HCT116 (cell line): ENCODE data around the gene FAM20C. TPM values are rescaled to one million over a fixed set of nuclear protein-coding genes. Genes with fewer than 3 reads are reported as not detected.

Source experiments
- ATAC-seq: fragments of 200-7000 bp; cut with Tn5 transposase; 2 replicates; pipeline ENCODE4 v1.9.1; 2020; ENCODE audit warnings: mild to moderate bottlenecking, moderate library complexity
- BruUV-seq: library from RNA; stranded (reverse); fragments of 400-500 nt; replicated peaks from 2 replicates; lab custom pipeline; 2021; lab: Mats Ljungman, UMichigan
- CTCF ChIA-PET: fragments of 300-600 bp; sonication (Branson Sonifier 250); formaldehyde crosslinking; loops from one replicate; lab custom pipeline; 2021; ENCODE audit warnings: antibody characterized with exemption; lab: Charles Lee
- POLR2A ChIA-PET: fragments of 300-600, 350-600 bp; sonication (Branson Sonifier 250); formaldehyde crosslinking; loops from one replicate; lab custom pipeline; 2021; ENCODE audit warnings: antibody characterized with exemption; lab: Charles Lee
- RAD21 ChIA-PET, 2 experiments: fragments of 300-600 bp; sonication (Branson Sonifier 250); formaldehyde crosslinking; loops; one replicate each; lab custom pipeline; 2023; ENCODE audit warnings: low total read pairs in 2 of 2; ENCODE audit not compliant: uncharacterized antibody in 2 of 2, unreplicated experiment in 2 of 2, low non-redundant PET in 1 of 2; lab: Charles Lee
- DNase-seq: peaks from one replicate; pipeline ENCODE4 v3.0.0-alpha.2; 2010; ENCODE audit warnings: low read depth, low spot score
- H2AFZ ChIP-seq: fragments of 200-600 bp; shearing (Covaris generic), sonication (generic); 2 replicates; pipeline ENCODE4 v1.6.1; 2017; ENCODE audit warnings: low read depth, mixed run types, mixed read lengths, antibody characterized with exemption, low read length; ENCODE audit not compliant: poor library complexity, severe bottlenecking
- H3K27ac ChIP-seq: 2 replicates; pipeline ENCODE4 v1.5.1; 2012; ENCODE audit warnings: low read depth, low read length
- H3K27me3 ChIP-seq: fragments of 200-600 bp; sonication (generic); 2 replicates; pipeline ENCODE4 v1.6.1; 2016; ENCODE audit warnings: mixed run types, low read length, mixed read lengths; ENCODE audit not compliant: insufficient read depth
- H3K36me3 ChIP-seq, 2 experiments: fragments of 200-500 bp in 1 of 2; fragments of 200-600 bp in 1 of 2; sonication (Bioruptor generic) in 1 of 2; sonication (generic) in 1 of 2; 2 replicates each; pipeline versions ENCODE4 v1.5.1 to v1.6.1; 2014 to 2016; ENCODE audit warnings: low read length in 2 of 2, inconsistent platforms in 1 of 2, mixed read lengths in 1 of 2, mixed run types in 1 of 2; ENCODE audit not compliant: insufficient read depth in 2 of 2, control insufficient read depth in 1 of 2
- H3K4me1 ChIP-seq, 2 experiments: fragments of 200-600 bp in 1 of 2; sonication (generic) in 1 of 2; 2 replicates each; pipeline versions ENCODE4 v1.5.1 to v1.6.1; 2012 to 2017; ENCODE audit warnings: low read length in 2 of 2, inconsistent platforms in 1 of 2, mild to moderate bottlenecking in 1 of 2, mixed read lengths in 1 of 2, mixed run types in 1 of 2, moderate library complexity in 1 of 2; ENCODE audit not compliant: insufficient read depth in 2 of 2, control insufficient read depth in 1 of 2
- H3K4me2 ChIP-seq: fragments of 200-600 bp; sonication (generic); 2 replicates; pipeline ENCODE4 v1.6.1; 2017; ENCODE audit warnings: mixed run types, low read length, mixed read lengths
- H3K4me3 ChIP-seq, 2 experiments: fragments of 200-600 bp in 1 of 2; sonication (generic) in 1 of 2; replicated peaks in 1 of 2; 2 replicates each; pipeline ENCODE4 v1.5.1; 2011 to 2016; ENCODE audit warnings: low read length in 2 of 2, control low read depth in 1 of 2, low read depth in 1 of 2, mild to moderate bottlenecking in 1 of 2, mixed read lengths in 1 of 2, mixed run types in 1 of 2
- H3K79me2 ChIP-seq: fragments of 200-600 bp; sonication (generic); 2 replicates; pipeline ENCODE4 v1.6.1; 2017; ENCODE audit warnings: mild to moderate bottlenecking, mixed run types, low read length, moderate library complexity, mixed read lengths; ENCODE audit not compliant: insufficient read depth
- H3K9ac ChIP-seq: fragments of 200-600 bp; sonication (generic); 2 replicates; pipeline ENCODE4 v1.6.1; 2016; ENCODE audit warnings: low read length, mixed read lengths
- H3K9me2 ChIP-seq: fragments of 200-600 bp; sonication (generic), shearing (Covaris generic); 2 replicates; pipeline ENCODE4 v1.6.1; 2017; ENCODE audit warnings: mixed run types, mild to moderate bottlenecking, moderate library complexity; ENCODE audit not compliant: insufficient read depth
- H3K9me3 ChIP-seq, 2 experiments: fragments of 200-500 bp in 1 of 2; fragments of 200-600 bp in 1 of 2; sonication (Bioruptor generic) in 1 of 2; sonication (generic) in 1 of 2; 2 replicates each; pipeline ENCODE4 v1.6.1; 2014 to 2017; ENCODE audit warnings: low read length in 2 of 2, mixed read lengths in 2 of 2, inconsistent platforms in 1 of 2, low read depth in 1 of 2, mild to moderate bottlenecking in 1 of 2, mixed run types in 1 of 2, moderate library complexity in 1 of 2; ENCODE audit not compliant: control insufficient read depth in 1 of 2, insufficient read depth in 1 of 2
- H4K20me1 ChIP-seq: fragments of 200-600 bp; sonication (generic), shearing (Covaris generic); 2 replicates; pipeline ENCODE4 v1.6.1; 2017; ENCODE audit warnings: mixed run types, mild to moderate bottlenecking, moderate library complexity; ENCODE audit not compliant: insufficient read depth
- CEBPB ChIP-seq: IDR thresholded peaks from 2 replicates; pipeline ENCODE4 v1.6.1; 2012; ENCODE audit warnings: low read depth
- EGR1 ChIP-seq: IDR thresholded peaks from 2 replicates; pipeline ENCODE4 v1.6.1; 2012; ENCODE audit warnings: low read depth
- EZH2phosphoT487 ChIP-seq: fragments of 200-600 bp; IDR thresholded peaks from 2 replicates; pipeline ENCODE4 v1.6.1; 2018; ENCODE audit warnings: antibody characterized with exemption, borderline replicate concordance
- JUND ChIP-seq: IDR thresholded peaks from 2 replicates; pipeline ENCODE4 v1.6.1; 2012
- POLR2A ChIP-seq: IDR thresholded peaks from 2 replicates; pipeline ENCODE4 v1.7.0; 2011; ENCODE audit warnings: borderline replicate concordance; ENCODE audit not compliant: insufficient read depth, insufficient read length; ENCODE audit errors: extremely low read depth
- RAD21 ChIP-seq: IDR thresholded peaks from 2 replicates; pipeline ENCODE4 v1.6.1; 2012; ENCODE audit warnings: low read depth, mild to moderate bottlenecking
- REST ChIP-seq: IDR thresholded peaks from 2 replicates; pipeline ENCODE4 v1.6.1; 2012; ENCODE audit warnings: low read depth
- SIN3A ChIP-seq: IDR thresholded peaks from 2 replicates; pipeline ENCODE4 v1.6.1; 2012; ENCODE audit warnings: low read depth
- SP1 ChIP-seq: IDR thresholded peaks from 2 replicates; pipeline ENCODE4 v1.6.1; 2012; ENCODE audit warnings: low read depth
- SRF ChIP-seq: IDR thresholded peaks from 2 replicates; pipeline ENCODE4 v1.6.1; 2012; ENCODE audit warnings: low read depth
- TCF7L2 ChIP-seq: IDR thresholded peaks from 2 replicates; pipeline ENCODE4 v1.7.0; 2011; ENCODE audit warnings: borderline replicate concordance, inconsistent platforms; ENCODE audit not compliant: insufficient read depth, insufficient read length; ENCODE audit errors: extremely low read depth
- ZNF274 ChIP-seq: fragments of 200-500 bp; sonication (Bioruptor generic); IDR thresholded peaks from 2 replicates; pipeline ENCODE4 v1.6.1; 2014; ENCODE audit warnings: mild to moderate bottlenecking, low read depth, low read length, inconsistent platforms
- intact Hi-C: fragments of 100-400 bp; cut with micrococcal nuclease; formaldehyde crosslinking; loops from 2 replicates; pipeline ENCODE4 v1.10.0; 2022
- total RNA-seq: library from RNA; stranded (reverse); gene quantifications from one replicate; pipeline ENCODE4 v1.2.1, GENCODE V29; 2021; ENCODE audit not compliant: unreplicated experiment
- TF ChIP-seq, protein P1 (sequence below): IDR thresholded peaks from 2 replicates; pipeline ENCODE4 v1.6.1; 2012
- TF ChIP-seq, protein P2 (sequence below): IDR thresholded peaks from 2 replicates; pipeline ENCODE4 v1.6.1; 2011; ENCODE audit warnings: mild to moderate bottlenecking, low read length, moderate library complexity; ENCODE audit not compliant: insufficient replicate concordance; ENCODE audit errors: extremely low read depth

FAM20C gene
- total RNA-seq, 1 experiment from 2014 or later, result 27.1 TPM

GRCh38 chr7:309586-310228 lies 117.3 kb downstream of the FAM20C start:
- Histone ChIP-seq H3K9ac (no peak overlapping the region), H3K27me3 (peaks cover 13% of the 10 kb centered on the region; the same call in 1 of the 2 replicates), H3K4me1 (no peaks in the 10 kb centered on the region), H3K79me2 (no peaks in the 10 kb centered on the region), H3K4me2 (no peak overlapping the region), H3K4me3 (no peak overlapping the region), H2AFZ (no peak overlapping the region), H3K27ac (no peak overlapping the region), H4K20me1 (no peaks in the 10 kb centered on the region), H3K36me3 (no peaks in the 10 kb centered on the region), H3K9me2 (no peaks in the 10 kb centered on the region; the same call in 1 of the 2 replicates), H3K9me3 (no peaks in the 10 kb centered on the region; a peak in 2 of 4 replicates)
- ChIA-PET POLR2A (no interaction called here), CTCF (no interaction called here), RAD21 (no interaction called here)
- BruUV-seq, result no TSS peak
- intact Hi-C loops, result no loop called here
- ATAC-seq, result no peak
- no peak for TF ChIP-seq POLR2A
- no peak for TF ChIP-seq SP1
- TF ChIP-seq JUND, result no peak
- no peak for TF ChIP-seq EZH2phosphoT487
- no peak for TF ChIP-seq SIN3A
- TF ChIP-seq, protein P1, sequence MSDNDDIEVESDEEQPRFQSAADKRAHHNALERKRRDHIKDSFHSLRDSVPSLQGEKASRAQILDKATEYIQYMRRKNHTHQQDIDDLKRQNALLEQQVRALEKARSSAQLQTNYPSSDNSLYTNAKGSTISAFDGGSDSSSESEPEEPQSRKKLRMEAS, result no peak
- no peak for TF ChIP-seq CEBPB
- TF ChIP-seq REST, result no peak
- TF ChIP-seq RAD21, result no peak
- no peak for TF ChIP-seq TCF7L2
- TF ChIP-seq SRF, result no peak
- no peak for TF ChIP-seq EGR1
- no peak for TF ChIP-seq ZNF274
- TF ChIP-seq, protein P2, sequence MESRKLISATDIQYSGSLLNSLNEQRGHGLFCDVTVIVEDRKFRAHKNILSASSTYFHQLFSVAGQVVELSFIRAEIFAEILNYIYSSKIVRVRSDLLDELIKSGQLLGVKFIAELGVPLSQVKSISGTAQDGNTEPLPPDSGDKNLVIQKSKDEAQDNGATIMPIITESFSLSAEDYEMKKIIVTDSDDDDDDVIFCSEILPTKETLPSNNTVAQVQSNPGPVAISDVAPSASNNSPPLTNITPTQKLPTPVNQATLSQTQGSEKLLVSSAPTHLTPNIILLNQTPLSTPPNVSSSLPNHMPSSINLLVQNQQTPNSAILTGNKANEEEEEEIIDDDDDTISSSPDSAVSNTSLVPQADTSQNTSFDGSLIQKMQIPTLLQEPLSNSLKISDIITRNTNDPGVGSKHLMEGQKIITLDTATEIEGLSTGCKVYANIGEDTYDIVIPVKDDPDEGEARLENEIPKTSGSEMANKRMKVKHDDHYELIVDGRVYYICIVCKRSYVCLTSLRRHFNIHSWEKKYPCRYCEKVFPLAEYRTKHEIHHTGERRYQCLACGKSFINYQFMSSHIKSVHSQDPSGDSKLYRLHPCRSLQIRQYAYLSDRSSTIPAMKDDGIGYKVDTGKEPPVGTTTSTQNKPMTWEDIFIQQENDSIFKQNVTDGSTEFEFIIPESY, result no peak
- no peak for DNase-seq
